ENCODE results near the gene RBM14.

- TF ChIP-seq CTCF (IDR thresholded peaks at IDR 0.05) (no peak), POLR2A (IDR thresholded peaks at IDR 0.05) (no peak)
Measured at GRCh38 chr11:66676282-66676919, 60.0 kb downstream of the RBM14 start.
